HG03280 (cell line): Measurements from ENCODE around the gene FKBP14.

ENCODE experiments used
- ATAC-seq: cut with Tn5 transposase; IDR thresholded peaks from one replicate; pipeline ENCODE4 v1.9.1; 2021; ENCODE audit warnings: mild to moderate bottlenecking, moderate library complexity; ENCODE audit not compliant: unreplicated experiment

FKBP14 gene, protein sequence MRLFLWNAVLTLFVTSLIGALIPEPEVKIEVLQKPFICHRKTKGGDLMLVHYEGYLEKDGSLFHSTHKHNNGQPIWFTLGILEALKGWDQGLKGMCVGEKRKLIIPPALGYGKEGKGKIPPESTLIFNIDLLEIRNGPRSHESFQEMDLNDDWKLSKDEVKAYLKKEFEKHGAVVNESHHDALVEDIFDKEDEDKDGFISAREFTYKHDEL

DNA sequence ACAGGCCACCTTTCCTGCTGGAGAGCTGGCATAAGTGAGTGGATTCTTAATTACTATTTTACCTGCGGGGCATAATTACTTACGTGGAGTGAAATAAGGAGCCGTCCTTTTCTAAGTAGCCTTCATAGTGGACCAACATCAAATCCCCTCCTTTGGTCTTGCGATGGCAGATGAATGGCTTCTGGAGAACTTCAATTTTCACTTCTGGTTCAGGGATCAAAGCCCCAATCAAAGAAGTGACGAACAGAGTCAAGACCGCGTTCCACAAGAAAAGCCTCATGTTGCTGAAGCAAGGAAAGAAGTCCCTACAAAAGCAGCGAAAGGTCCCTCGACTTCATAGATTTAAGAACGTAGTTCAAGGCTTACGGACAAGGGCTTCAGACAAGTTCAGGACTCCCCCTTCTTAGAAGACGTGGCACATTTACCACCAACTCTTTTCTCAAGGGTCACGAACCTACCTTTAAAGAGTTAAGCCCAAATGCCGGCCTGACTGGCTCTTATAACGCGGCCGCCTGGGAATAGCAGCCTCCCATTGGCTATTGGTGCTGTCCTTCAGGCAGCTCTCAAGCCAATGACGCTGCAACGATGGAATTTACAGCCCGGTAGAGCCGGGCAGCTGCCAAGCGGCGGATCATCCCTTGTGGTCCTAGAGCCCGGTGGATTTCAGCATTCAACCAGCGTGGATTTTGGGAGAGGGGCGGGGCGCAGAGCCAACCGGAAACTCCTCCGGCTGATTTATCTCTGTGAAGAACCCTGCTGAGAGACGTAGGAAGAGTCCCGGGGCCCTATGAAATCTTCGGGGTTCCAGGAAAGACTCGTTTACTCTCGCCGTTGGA is at the start of gene FKBP14:
Gene FKBP14 (minus strand): TSS at position 474 of the 836 bp plus-strand sequence. CDS start 194 bp downstream, at position 280.
- peak; percentile 72 for ATAC-seq

DNA sequence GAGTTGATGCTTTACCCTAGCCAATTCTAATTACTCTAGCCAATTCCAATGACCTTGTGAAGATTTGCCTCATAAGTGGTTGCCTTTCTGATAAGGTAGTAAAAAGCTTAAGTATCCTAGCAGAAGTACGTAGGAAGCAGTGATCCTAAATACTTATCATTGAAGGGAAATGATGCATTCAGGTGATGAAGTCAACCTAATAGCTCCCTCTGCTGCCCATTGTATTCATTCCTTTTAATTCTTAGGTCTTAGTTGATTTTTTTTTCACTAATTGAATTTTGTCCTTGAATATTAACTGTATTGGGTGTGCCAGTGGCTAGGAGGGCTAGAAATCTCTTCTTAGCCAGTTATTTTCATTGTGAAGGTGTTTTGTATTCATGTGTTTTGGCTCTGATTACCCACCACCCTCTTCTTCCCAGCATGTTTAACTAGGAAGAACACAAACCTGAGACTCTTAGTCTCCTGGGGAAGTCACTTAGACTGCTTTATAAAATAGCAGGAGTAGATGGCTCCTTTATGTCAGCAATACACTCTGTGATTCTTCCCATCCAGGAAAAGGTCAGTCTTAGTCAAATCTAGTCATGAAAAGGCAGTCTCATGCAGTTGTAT is 48.0 kb upstream of the FKBP14 start:
- ATAC-seq = no peak

DNA sequence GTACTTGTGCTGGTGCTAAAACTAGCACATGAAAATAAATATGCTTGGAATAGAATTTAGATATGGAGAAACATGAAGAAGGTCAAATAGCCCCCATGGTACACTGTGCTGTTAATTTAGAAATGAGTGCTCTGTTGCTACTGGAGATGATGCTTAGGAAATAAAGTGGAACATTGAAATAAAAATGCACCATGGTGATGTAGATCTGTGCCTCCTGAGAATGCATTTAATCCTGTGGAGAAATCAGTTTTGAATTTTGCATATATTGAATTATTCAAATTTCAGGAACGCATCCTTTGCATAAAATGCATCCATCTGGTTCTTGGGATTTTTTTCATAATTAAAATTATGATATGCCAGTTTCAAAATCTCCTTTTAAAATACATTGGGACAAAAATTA is 46.2 kb upstream of the FKBP14 start:
- ATAC-seq = no peak

DNA sequence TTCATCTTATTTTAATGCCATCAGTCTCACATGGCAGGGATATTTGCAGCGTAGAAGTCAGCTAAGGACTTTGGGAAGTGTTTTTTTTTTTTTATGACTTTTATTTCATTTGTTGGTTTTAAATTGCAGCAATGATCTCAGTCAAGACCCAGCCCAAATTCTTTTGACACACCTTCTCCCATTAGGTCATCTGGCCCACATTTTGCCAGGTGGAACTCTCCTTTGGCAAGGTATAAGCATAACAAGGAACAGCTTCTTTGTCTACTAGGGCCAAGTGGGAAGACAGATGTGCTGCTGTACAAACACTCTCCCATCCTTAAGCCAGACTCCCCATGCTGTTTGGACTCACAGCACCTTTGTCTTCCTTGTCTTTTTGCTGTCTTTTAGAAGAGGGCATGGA is 43.5 kb upstream of the FKBP14 start:
- no peak for ATAC-seq

DNA sequence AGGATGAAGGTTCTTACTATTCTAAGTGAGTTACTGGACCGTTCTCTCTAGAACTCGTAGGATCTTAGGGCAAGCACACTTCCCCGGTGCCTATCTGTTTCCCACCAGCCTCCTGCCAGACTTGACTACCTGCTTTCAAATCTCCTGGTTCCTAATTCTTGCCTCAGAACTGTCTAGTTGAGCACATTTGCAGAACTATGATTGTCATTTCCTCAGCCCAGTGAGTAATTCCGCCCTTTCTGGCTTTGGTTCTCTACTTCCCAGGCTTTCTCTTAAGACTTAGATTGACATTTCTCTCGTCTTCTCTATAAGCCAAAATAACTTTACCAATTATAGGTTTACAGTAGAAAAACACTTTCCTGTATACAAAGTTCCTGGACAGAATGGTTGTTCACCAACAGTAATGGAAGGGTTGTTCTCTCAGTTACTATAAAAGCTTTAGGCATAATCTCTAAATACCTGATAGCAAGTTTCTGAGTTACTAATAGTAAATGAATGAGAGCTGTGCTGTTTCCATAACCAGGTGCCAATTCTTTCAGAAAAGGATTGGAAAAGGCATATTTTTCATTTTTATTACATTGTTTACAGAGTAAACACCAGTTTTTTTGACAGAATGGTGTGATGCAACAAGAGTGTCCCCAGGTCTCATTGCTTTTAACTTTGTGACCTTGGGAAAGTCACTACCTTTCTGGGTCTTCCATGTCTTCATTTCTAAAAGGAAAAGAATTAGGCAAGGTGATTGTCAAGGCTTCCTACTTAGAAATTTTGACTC is 42.8 kb upstream of the FKBP14 start:
- ATAC-seq = no peak

DNA sequence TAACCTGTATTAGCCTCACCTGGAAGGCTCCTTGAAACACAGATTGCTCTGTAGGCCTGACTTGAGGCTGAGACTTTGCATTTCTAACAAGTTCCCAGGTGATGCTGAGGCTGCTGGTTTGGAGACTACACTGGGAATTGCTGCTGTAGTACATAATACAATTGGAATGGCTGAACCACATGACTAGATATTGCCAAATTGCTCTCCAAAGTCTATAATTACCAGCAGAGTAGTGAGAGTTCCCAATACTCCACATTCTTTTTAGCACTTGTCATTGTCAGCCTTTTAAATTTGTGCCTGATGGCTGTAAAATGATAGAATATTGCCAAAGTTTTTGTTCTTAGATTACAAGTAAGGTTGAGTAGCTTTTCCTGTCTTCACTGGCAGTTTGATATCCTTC is 41.6 kb upstream of the FKBP14 start:
- no peak for ATAC-seq

DNA sequence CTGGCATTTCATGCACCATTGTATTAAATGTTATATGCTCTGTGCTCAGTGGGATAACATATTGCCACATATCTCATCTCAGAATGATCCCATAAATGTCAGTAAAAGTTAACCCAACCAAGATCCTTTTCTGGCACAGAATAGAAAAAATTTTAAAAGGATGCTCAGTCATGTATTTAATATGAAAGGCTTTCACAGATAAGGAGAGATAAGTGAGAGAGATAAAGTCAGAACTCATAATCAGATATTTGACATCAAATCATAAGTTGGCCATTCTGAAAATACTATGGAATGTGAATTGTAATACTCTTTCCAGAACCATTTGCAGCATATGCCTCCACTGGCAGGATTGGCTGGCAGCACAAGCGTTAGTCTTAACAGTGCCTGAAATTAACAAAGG is 40.2 kb upstream of the FKBP14 start:
- ATAC-seq = no peak

DNA sequence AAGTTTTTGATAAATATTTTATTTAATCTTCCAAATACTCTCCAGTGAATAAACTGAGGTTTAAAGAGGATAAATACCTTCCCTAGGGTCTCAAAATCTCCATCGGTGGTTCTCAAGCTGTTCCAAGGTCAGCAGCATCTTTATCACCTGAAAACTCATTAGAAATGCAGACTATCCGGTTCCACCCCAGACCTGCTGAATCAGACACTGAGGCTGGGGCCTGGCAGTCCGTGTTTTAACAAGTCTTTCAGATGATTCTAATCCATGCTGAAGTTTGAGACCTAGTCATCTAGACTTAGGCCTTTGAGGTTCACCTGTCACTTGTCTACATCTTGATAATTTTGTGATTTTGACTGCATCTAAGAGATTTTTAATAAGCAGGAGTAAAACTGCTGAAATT is 39.2 kb upstream of the FKBP14 start:
- no peak for ATAC-seq

DNA sequence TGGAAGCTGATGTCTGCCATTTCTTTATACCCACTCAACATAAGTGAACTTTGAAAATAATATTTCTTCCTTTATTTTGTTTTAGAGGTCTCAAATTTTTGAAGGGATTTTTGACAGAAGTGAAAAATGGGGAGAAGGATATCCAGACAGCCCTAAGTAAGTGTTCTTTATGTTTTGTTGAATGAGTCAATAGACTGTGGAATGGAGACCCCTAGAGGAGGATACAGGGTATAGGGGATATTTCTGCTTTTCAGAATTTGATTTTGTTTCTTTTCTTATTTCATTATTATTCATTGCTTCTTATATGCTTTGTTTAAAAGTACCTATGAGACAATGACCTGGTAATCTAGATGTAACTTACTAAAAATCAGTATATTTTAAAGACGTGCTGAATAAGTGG is 36.1 kb upstream of the FKBP14 start:
- no peak for ATAC-seq

DNA sequence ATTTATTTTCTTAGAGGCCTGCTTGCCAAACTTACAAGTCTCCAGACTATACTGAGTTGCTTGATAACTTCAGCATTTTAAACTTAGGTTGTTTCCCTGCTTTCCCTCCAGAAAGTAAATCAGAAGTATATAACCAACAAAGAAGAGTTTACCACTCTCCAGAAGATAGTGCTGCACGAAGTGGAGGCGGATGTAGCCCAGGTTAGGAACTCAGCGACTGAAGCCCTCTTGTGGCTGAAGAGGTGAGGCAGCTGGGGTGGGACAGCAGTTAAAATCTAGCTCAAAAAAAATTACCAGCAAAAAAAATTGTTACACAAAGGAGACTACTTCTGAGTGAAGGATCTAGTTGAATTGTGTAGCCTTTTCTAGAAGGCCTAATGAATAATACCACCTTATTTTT is 35.3 kb upstream of the FKBP14 start:
- peak; percentile 82 for ATAC-seq

DNA sequence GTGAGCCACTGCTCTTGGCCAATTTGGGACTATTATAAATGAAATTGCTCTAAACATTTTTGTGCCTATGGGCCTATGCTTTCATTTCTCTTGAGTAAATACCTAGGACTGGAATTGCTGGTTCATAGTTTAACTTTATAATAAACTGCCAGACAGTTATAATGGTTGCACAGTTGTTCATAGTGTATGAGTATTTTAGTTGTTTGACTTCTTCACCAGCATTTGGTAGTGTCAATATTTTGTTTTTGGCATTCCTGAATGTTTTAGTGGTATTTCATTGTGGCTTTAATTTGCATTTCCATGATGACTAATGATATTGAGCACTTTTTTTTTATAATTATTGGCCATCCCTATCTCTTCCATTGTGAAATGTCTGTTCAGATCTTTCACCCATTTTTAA is 31.2 kb upstream of the FKBP14 start:
- ATAC-seq = no peak

DNA sequence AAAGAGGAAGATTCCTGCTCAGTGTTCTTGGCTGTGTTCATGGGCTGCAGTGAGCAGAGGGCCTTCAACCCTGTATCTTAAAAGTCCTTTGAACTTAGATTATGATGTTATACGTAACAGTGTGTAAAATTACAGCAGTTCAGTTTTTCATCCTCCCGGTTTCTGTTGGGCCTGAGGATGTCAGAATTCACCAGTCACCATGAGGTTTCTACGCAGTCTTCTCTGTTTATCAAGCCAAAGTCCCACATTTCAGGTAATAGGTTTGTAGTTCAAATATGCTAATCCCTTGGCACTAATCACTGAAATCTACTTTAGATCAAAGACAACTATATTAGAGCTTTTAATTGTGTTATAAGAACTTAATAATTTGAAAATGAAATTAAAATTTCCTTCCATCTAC is 26.6 kb upstream of the FKBP14 start:
- no peak for ATAC-seq

DNA sequence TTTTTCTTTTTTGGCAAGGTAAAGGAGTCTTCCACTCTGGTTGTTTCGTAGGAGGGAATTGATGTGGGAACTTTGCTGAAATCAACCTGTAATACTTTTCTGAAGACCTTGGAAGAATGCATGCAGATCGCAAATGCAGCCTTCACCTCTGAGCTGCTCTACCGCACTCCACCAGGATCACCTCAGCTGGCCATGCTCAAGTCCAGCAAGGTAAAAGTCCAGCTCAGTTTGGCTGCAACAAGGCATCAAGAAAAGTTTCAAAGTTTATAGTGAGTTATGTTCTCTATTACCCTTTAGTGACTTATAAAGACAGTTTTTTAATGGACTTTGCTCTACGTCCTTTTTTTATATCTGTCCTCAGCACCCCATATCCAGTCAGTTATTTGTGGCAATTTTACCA is 22.7 kb upstream of the FKBP14 start:
- no peak for ATAC-seq

DNA sequence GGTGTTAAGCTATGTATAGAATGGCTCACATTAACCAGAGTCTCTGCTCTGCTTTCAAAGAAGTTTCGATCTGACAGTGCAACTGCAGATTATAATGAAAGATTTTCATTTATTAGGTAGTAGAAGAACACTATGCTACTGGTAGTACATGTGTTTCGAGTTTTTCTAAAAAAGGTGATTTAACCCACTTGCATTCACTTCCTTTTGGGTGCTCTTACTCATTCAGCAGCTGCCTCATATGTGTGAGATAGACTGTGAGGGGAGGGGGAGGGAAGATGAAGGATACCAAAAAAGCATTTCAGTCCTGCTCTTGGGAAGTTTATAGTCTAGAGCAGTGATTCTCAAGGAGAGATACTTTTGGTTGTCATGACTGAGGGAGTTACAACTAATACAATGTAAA is 22.1 kb upstream of the FKBP14 start:
- no peak for ATAC-seq

DNA sequence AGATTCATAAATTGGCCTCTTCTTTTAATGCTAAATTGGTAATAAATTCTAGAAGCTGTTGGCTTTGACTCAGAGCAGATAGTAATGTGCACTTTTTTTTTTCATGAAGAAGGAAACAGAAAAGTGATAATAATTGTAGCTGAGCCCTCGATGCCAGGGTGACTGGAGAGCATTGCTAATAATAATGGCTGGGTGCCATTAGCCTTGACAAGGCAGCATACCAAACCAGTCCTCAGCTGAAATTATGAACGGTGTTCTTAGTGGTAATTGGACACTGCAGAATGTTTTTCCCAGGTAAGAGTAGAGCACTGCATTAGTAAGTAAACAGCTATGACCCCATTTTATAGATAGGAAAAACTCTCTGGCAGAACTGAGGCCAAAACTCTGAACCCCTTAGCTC is 20.6 kb upstream of the FKBP14 start:
- no peak for ATAC-seq

DNA sequence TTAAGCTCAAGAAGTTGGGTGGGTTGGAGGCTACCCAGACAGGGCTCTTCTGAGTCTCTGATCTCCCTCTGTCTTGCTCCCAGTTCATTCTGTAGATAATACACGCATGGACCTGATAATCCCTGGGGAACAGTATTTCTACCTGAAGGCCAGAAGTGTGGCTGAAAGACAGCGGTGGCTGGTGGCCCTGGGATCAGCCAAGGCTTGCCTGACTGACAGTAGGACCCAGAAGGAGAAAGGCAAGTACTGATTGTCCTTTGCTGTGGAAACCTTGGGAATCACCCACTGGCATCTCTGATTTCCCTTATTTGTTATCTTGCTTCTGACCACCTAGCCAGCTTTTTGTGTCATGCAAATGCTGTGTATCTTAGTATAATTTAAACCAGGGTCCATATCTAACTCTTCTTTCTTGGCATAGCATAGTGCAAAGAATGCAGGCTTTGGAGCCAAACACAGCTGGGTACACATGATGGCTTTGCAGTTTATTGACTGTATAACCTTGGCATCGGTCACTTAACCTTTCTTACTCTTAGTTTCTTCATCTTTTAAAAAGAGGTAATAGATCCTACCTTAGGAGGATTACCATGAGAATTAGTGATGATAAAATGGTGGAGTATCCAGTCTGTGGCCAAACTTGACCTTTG is 19.7 kb upstream of the FKBP14 start:
- ATAC-seq = no peak

DNA sequence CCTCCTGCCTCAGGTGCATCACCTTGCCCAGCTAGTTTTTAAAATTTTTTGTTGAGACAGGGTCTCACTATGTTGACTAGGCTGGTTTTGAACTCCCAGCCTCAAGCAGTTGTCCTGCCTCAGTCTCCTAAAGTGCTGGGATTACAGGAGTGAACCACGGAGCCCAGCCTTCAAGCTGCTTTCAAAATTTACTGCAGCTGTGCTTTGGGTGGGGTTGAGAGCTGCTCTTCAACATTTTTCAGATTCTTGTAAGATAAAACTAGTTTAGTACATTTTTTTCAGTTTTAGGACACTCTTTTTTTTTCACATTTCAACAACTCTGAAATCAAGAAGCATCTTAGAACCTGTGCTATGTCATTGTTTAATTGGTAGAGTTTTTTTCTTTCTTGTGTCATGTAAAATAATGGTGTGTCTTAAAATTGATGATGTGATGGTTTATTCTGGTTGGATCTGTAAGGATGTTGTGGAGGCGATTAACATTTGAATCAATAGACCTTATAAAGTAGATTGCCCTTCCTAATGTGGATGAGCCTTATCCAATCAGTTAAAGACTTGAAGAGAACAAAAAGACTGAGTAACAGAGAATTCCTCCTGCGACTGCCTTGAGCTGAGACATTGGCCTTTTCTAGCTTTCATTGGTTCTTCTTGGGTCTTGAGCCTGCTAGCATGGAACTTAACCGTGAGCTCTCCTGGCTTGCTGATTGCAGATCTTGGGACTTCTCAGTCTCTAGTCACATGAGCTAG is 15.2 kb upstream of the FKBP14 start:
- ATAC-seq = no peak

DNA sequence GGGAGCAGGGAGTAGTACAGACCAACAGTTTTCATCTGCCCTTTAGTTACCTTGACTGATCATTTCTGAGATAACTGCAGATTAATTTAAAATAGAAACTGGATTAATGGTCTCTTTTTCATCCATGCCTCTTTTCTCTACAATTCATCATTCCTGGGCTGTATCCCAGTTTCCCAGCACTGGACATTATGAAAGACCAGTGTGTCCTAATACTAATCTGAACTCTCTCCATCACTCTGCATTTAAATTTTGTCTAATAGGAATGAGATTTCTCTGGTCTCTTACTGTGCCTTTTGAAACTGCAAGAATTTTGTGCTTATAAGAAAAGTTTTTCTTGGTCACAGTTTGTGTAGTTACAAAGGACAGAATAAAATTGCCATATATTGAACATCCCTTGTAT is 14.4 kb upstream of the FKBP14 start:
- no peak for ATAC-seq

DNA sequence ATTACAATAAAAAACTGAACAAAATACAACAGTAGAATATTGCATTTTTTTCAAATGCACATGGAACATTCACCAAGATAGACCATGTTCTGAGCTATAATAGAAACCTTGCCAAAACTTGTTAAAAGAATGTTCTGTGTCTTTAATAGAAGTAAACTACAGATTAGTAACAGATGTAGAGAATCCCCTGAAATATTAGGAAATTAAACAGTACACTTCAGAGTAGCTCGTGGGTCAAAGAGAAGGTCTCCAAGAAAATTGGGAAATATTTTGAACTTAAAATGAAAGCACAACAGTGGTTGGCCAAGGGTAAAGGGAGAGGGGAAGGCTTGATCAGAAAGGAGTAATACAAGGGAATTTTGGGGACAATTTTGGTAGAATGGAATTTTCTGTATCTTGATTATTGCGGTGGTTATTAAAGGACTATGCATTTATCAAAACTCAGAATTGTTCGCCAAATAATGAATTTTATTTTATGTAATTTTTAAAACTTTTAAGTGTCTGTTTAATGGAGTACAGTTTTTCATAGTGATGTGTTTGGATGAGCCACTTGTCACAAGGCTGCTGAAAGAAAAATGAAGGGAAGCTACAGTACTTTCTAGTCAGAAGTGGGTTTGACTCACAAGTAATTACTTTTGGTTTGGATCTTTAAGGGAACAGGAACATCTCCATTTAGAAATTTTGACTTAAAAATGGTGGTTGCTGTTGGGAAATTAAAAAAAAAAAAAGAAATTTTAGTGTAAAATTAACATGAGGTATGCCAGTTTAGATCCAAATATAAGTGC is 11.9 kb upstream of the FKBP14 start:
- ATAC-seq = no peak
